GM19463 (cell line): Measurements from ENCODE around the gene ESYT3.

Experiments used
- ATAC-seq: cut with Tn5 transposase; IDR thresholded peaks from one replicate; pipeline ENCODE4 v1.9.1; 2021; ENCODE audit warnings: mild to moderate bottlenecking, moderate library complexity; ENCODE audit not compliant: unreplicated experiment

Gene ESYT3

GRCh38 chr3:138459619-138460535, 25.5 kb downstream of the ESYT3 start:
- ATAC-seq = no peak

GRCh38 chr3:138460536-138461205, 26.3 kb downstream of the ESYT3 start:
- no peak for ATAC-seq

GRCh38 chr3:138461246-138461645, 26.8 kb downstream of the ESYT3 start:
- no peak for ATAC-seq

GRCh38 chr3:138461896-138462295, 27.5 kb downstream of the ESYT3 start:
- ATAC-seq = no peak

- ATAC-seq = no peak
Measured at GRCh38 chr3:138463724-138464490, 29.5 kb downstream of the ESYT3 start.

GRCh38 chr3:138464491-138464860, 30.1 kb downstream of the ESYT3 start:
- no peak for ATAC-seq

- no peak for ATAC-seq
Measured at GRCh38 chr3:138465451-138465850, 31.0 kb downstream of the ESYT3 start.

- ATAC-seq = no peak
Measured at GRCh38 chr3:138465925-138466324, 31.5 kb downstream of the ESYT3 start.

GRCh38 chr3:138467931-138468330, 33.5 kb downstream of the ESYT3 start:
- ATAC-seq = no peak

- no peak for ATAC-seq
Measured at GRCh38 chr3:138468451-138468850, 34.0 kb downstream of the ESYT3 start.

- no peak for ATAC-seq
Measured at GRCh38 chr3:138468886-138469285, 34.5 kb downstream of the ESYT3 start.

- no peak for ATAC-seq
Measured at GRCh38 chr3:138469874-138470273, 35.5 kb downstream of the ESYT3 start.

GRCh38 chr3:138470687-138471086, 36.3 kb downstream of the ESYT3 start:
- no peak for ATAC-seq

GRCh38 chr3:138471481-138471880, 37.1 kb downstream of the ESYT3 start:
- no peak for ATAC-seq

GRCh38 chr3:138472141-138472825, 37.9 kb downstream of the ESYT3 start:
- no peak for ATAC-seq

- no peak for ATAC-seq
Measured at GRCh38 chr3:138473391-138473790, 39.0 kb downstream of the ESYT3 start.

GRCh38 chr3:138474163-138474562, 39.7 kb downstream of the ESYT3 start:
- no peak for ATAC-seq

- no peak for ATAC-seq
Measured at GRCh38 chr3:138476526-138476925, 42.1 kb downstream of the ESYT3 start.

- no peak for ATAC-seq
Measured at GRCh38 chr3:138477120-138477519, 42.7 kb downstream of the ESYT3 start.

- ATAC-seq = no peak
Measured at GRCh38 chr3:138477801-138478200, 43.4 kb downstream of the ESYT3 start.

- no peak for ATAC-seq
Measured at GRCh38 chr3:138479438-138479863, 45.0 kb downstream of the ESYT3 start.
